Measurements from ENCODE around the gene KEAP1. TPM values are rescaled to one million over a fixed set of nuclear protein-coding genes. Genes with fewer than 3 reads are reported as not detected.

Gene KEAP1
- total RNA-seq, 1 donor, result 77.1 TPM

GRCh38 chr19:10518444-10519361 is 15.5 kb upstream of the KEAP1 start:
- Histone ChIP-seq H2AFZ (ENCODE audit: low read length) (peak overlapping the region; percentile 70), H3K4me3 (ENCODE audit: insufficient read depth, low read length) (peak overlapping the region; percentile 67), H3K27ac (ENCODE audit: low read depth, low read length) (no peak overlapping the region), H3K36me3 (ENCODE audit: insufficient read depth, low read length) (no peaks in the 10 kb centered on the region), H3K9me3 (ENCODE audit: low read depth, low read length) (no peaks in the 10 kb centered on the region), H3K79me2 (ENCODE audit: insufficient read depth, low read length) (no peaks in the 10 kb centered on the region), H3K4me1 (ENCODE audit: insufficient read depth, low read length) (peaks cover 18% of the 10 kb centered on the region), H3K27me3 (ENCODE audit: insufficient read depth, low read length) (peaks cover 30% of the 10 kb centered on the region), H3K4me2 (ENCODE audit: insufficient read depth, low read length) (peak overlapping the region; percentile 86), H4K20me1 (ENCODE audit: insufficient read depth, low read length) (no peaks in the 10 kb centered on the region)
- no peak for TF ChIP-seq CTCF (IDR thresholded peaks at IDR 0.05; ENCODE audit: extremely low read depth, low read depth, low read length)
- peak; percentile 89 for DNase-seq (ENCODE audit: insufficient read length, low spot score, missing footprints)

- peak overlapping the region; percentile 70 for H2AFZ ChIP-seq (ENCODE audit: low read length)
- DNase-seq (ENCODE audit: insufficient read length, low spot score, missing footprints), result peak; percentile 94
- no peak overlapping the region for H3K27ac ChIP-seq (ENCODE audit: low read depth, low read length)
- H3K36me3 ChIP-seq (ENCODE audit: insufficient read depth, low read length), result no peaks in the 10 kb centered on the region
- no peaks in the 10 kb centered on the region for H3K79me2 ChIP-seq (ENCODE audit: insufficient read depth, low read length)
- peaks cover 33% of the 10 kb centered on the region for H3K27me3 ChIP-seq (ENCODE audit: insufficient read depth, low read length)
- peak overlapping the region; percentile 67 for H3K4me3 ChIP-seq (ENCODE audit: insufficient read depth, low read length)
- H3K4me1 ChIP-seq (ENCODE audit: insufficient read depth, low read length), result peaks cover 18% of the 10 kb centered on the region
- no peaks in the 10 kb centered on the region for H4K20me1 ChIP-seq (ENCODE audit: insufficient read depth, low read length)
- H3K9me3 ChIP-seq (ENCODE audit: low read depth, low read length), result no peaks in the 10 kb centered on the region
- TF ChIP-seq CTCF (IDR thresholded peaks at IDR 0.05; ENCODE audit: extremely low read depth, low read depth, low read length), result no peak
- peak overlapping the region; percentile 86 for H3K4me2 ChIP-seq (ENCODE audit: insufficient read depth, low read length)
Observed at GRCh38 chr19:10517760-10518443, 14.7 kb upstream of the KEAP1 start.

- Histone ChIP-seq H3K9me3 (ENCODE audit: low read depth, low read length) (no peaks in the 10 kb centered on the region), H3K27ac (ENCODE audit: low read depth, low read length) (no peak within 1 kb of the TSS), H2AFZ (ENCODE audit: low read length) (peak within 1 kb of the TSS; percentile 70), H3K27me3 (ENCODE audit: insufficient read depth, low read length) (peaks cover 34% of the 10 kb centered on the region), H4K20me1 (ENCODE audit: insufficient read depth, low read length) (no peaks in the 10 kb centered on the region), H3K4me1 (ENCODE audit: insufficient read depth, low read length) (peaks cover 18% of the 10 kb centered on the region), H3K4me3 (ENCODE audit: insufficient read depth, low read length) (peak within 1 kb of the TSS; percentile 67), H3K36me3 (ENCODE audit: insufficient read depth, low read length) (no peaks in the 10 kb centered on the region), H3K4me2 (ENCODE audit: insufficient read depth, low read length) (peak within 1 kb of the TSS; percentile 86), H3K79me2 (ENCODE audit: insufficient read depth, low read length) (no peaks in the 10 kb centered on the region)
- TF ChIP-seq CTCF (IDR thresholded peaks at IDR 0.05; ENCODE audit: extremely low read depth, low read depth, low read length), result no peak
- peak; percentile 89 for DNase-seq (ENCODE audit: insufficient read length, low spot score, missing footprints)
Observed at GRCh38 chr19:10517361-10517759, 14.2 kb upstream of the KEAP1 start, which contains the start of gene S1PR5. TSS of gene S1PR5 (minus strand) at chr19:10517447. CDS start at chr19:10515011, 2,436 bp downstream.

Measured in osteoblast (primary cell).